GM13976 (cell line): ENCODE measurements around the gene SLC10A3.

Source experiments
- DNase-seq: peaks from one replicate; pipeline ENCODE4 v3.0.0; 2012; ENCODE audit warnings: low spot score
- CTCF ChIP-seq: IDR thresholded peaks from 2 replicates; pipeline ENCODE4 v1.5.1; 2012; ENCODE audit warnings: borderline replicate concordance, mild to moderate bottlenecking; ENCODE audit not compliant: insufficient read depth; ENCODE audit errors: extremely low read depth, missing control alignments, control extremely low read depth
- in situ Hi-C: fragments of 300-500 bp; cut with MboI; formaldehyde crosslinking; loops from one replicate; pipeline ENCODE4 v1.12.0; 2022; ENCODE audit warnings: low sequenced_read_pairs, mixed read lengths, inconsistent platforms; ENCODE audit not compliant: unreplicated experiment

The SLC10A3 gene

GRCh38 chrX:154470914-154471568 lies 19.4 kb downstream of the SLC10A3 start:
- TF ChIP-seq CTCF = no peak
- in situ Hi-C loops = no loop called here
- no peak for DNase-seq

GRCh38 chrX:154470434-154470833 lies 20.0 kb downstream of the SLC10A3 start:
- no peak for TF ChIP-seq CTCF
- in situ Hi-C loops = no loop called here
- DNase-seq = no peak

- in situ Hi-C loops = no loop called here
Measured at GRCh38 chrX:154469880-154470279, 20.5 kb downstream of the SLC10A3 start.

GRCh38 chrX:154469114-154469513 lies 21.3 kb downstream of the SLC10A3 start:
- DNase-seq = no peak
- in situ Hi-C loops = no loop called here
- no peak for TF ChIP-seq CTCF

More at GRCh38 chrX:154469880-154470279, 20.5 kb downstream of the SLC10A3 start:
- DNase-seq = no peak
- no peak for TF ChIP-seq CTCF

GRCh38 chrX:154468217-154468616 lies 22.2 kb downstream of the SLC10A3 start:
- in situ Hi-C loops = no loop called here
- DNase-seq = no peak
- no peak for TF ChIP-seq CTCF

GRCh38 chrX:154467556-154467955 lies 22.9 kb downstream of the SLC10A3 start:
- DNase-seq = no peak
- in situ Hi-C loops = no loop called here
- TF ChIP-seq CTCF = no peak
